Measurements from ENCODE around the gene SDC1. TPM values are rescaled to one million over a fixed set of nuclear protein-coding genes. Genes with fewer than 3 reads are reported as not detected.
A peak's percentile ranks its signal among the peaks of the same experiment; 100 is the strongest.

Gene SDC1
- total and polyA plus RNA-seq, 9 donors = 0.62 to 9.1 (median 3.8) TPM

GRCh38 chr2:20229322-20230113 is 4.6 kb upstream of the SDC1 start:
- H3K36me3 ChIP-seq = no peaks in the 10 kb centered on the region
- TF ChIP-seq POLR2A (IDR thresholded peaks at IDR 0.05) = no peak
- TF ChIP-seq EP300 (IDR thresholded peaks at IDR 0.05) = no peak
- TF ChIP-seq CTCF (IDR thresholded peaks at IDR 0.05) = no peak
- DNase-seq = no peak
- no peaks in the 10 kb centered on the region for H3K9me3 ChIP-seq
- no peak overlapping the region for H3K4me3 ChIP-seq
- 72 to 77% (median 75%) methylated on average over 8 of the region's 8 CpGs for WGBS, 3 donors
- peaks cover 2% of the 10 kb centered on the region for H3K4me1 ChIP-seq (ENCODE audit: insufficient read depth)
- H3K27ac ChIP-seq = no peak overlapping the region
- H3K27me3 ChIP-seq = no peaks in the 10 kb centered on the region
- intact Hi-C loops (cut with DNase I) = no loop called here

- intact Hi-C loops (cut with DNase I) = no loop called here
Measured at GRCh38 chr2:20227894-20228505, 3.1 kb upstream of the SDC1 start.

GRCh38 chr2:20226152-20226545 is 1.2 kb upstream of the SDC1 start:
- no peak for TF ChIP-seq EP300 (IDR thresholded peaks at IDR 0.05)
- TF ChIP-seq POLR2A (IDR thresholded peaks at IDR 0.05) = no peak
- no peak for TF ChIP-seq CTCF (IDR thresholded peaks at IDR 0.05)
- intact Hi-C loops (cut with DNase I) = no loop called here
- no peaks in the 10 kb centered on the region for H3K36me3 ChIP-seq
- peak in 1 of 5 donors; percentile 30 for DNase-seq
- H3K27me3 ChIP-seq = no peaks in the 10 kb centered on the region
- 81 to 87% (median 86%) methylated on average over 14 of the region's 14 CpGs for WGBS, 3 donors
- H3K27ac ChIP-seq = no peak overlapping the region
- no peaks in the 10 kb centered on the region for H3K9me3 ChIP-seq
- peaks cover 2% of the 10 kb centered on the region for H3K4me1 ChIP-seq (ENCODE audit: insufficient read depth)
- no peak overlapping the region for H3K4me3 ChIP-seq

More at GRCh38 chr2:20227894-20228505, 3.1 kb upstream of the SDC1 start:
- H3K36me3 ChIP-seq = no peaks in the 10 kb centered on the region
- H3K27ac ChIP-seq = no peak overlapping the region
- no peaks in the 10 kb centered on the region for H3K27me3 ChIP-seq
- H3K9me3 ChIP-seq = no peaks in the 10 kb centered on the region
- WGBS, 3 donors = 85 to 92% (median 88%) methylated on average over 10 of the region's 10 CpGs
- H3K4me1 ChIP-seq (ENCODE audit: insufficient read depth) = peaks cover 2% of the 10 kb centered on the region
- TF ChIP-seq CTCF (IDR thresholded peaks at IDR 0.05) (no peak), EP300 (IDR thresholded peaks at IDR 0.05) (no peak), POLR2A (IDR thresholded peaks at IDR 0.05) (no peak)
- no peak overlapping the region for H3K4me3 ChIP-seq
- DNase-seq = no peak

- H3K4me1 ChIP-seq (ENCODE audit: insufficient read depth) = peaks cover 2% of the 10 kb centered on the region
- H3K4me3 ChIP-seq = peak overlapping the region; percentile 47
- WGBS, 3 donors = 5 to 9% (median 8%) methylated on average over 60 to 66 of the region's 66 CpGs
- H3K36me3 ChIP-seq = no peaks in the 10 kb centered on the region
- DNase-seq = peak; percentile 60 to 80 (median 67)
- TF ChIP-seq EP300 (IDR thresholded peaks at IDR 0.05) = no peak
- peak; percentile 23 to 46 (median 28) for TF ChIP-seq CTCF (IDR thresholded peaks at IDR 0.05)
- peak overlapping the region; percentile 47 to 61 for H3K27ac ChIP-seq
- intact Hi-C loops (cut with DNase I) = no loop called here
- no peaks in the 10 kb centered on the region for H3K27me3 ChIP-seq
- no peaks in the 10 kb centered on the region for H3K9me3 ChIP-seq
Measured at GRCh38 chr2:20225294-20226151, 593 bp upstream of the SDC1 start.

Measured in ovary (tissue), 9 donors.